Embryonic facial prominence (tissue), 1 donor: ENCODE measurements around the gene MAMDC4.
"Not testable (repeated sequence)": the region's sequence is repeated elsewhere in the genome, so short reads cannot be mapped to it uniquely, and the experiment has no call there.

Source experiments
- DNase-seq: peaks from one replicate; pipeline ENCODE4 v3.0.0-alpha.2; 2016; ENCODE audit errors: extremely low spot score

The MAMDC4 gene

DNA sequence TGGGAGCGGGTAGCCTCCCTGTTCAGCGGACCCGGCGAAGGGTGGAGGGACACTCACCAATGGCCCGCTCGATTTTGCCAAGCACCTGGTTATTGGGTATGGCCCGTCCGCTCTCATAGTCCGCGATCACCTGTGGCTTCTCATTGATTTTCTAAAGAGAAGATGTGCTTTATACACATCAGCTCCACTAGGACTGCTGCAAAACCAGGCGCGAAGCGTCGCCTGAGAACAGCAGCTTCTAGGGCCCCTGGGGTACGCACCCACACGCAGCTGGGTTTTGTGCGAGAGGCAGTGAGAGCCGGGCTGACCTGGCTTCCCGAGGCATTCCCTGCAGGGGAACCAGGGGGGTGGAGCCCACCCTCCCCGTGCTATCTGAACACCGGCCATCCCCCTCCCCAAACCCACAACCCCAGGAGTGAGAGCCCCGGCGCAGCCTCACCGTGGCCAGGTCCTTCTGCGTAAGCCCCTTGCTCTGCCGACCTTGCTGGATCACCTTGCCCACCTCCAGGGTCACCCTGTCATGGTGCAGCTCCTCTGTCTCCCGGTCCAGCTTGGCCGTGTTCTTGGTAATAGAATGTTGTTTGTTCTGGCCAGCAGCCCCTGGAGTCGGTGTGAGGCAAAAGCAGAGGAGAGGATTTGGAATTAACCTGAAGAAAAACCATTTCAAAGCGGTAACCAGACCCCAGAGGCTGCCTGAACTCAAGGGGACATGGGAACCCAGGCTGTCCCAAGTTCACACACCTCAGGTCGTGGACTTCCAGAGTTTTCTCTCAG is 10.9 kb downstream of the MAMDC4 start:
- no peak for DNase-seq

DNA sequence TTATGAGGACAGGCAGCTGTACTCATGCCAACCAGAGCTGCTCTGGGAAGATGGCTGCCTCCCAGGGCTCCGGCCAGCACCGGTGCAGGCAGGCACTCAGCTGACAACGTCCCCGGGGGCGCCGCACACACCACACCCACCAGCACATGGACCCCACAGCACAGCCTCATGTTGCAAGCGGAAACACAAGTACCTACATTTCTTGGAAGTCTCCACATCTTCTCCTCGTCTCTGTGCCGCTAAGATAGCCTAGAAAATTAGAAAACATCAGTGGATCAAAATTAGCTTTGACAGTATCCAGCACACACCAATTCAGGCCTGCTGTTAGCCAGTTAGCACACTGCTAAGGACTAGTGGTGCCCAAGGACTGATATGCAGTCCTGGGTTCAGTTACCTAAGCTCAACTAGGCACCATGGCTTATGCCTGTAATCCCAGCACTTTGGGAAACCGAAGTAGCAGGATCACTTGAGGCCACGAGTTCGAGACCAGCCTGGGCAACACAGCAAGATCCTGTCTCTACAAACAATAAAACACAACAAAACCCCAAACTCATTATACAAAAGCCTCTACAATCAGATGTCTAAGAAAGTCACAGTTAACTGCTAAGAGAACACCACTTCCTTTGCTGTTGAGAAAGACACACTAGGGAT is 11.6 kb downstream of the MAMDC4 start:
- DNase-seq = no peak

DNA sequence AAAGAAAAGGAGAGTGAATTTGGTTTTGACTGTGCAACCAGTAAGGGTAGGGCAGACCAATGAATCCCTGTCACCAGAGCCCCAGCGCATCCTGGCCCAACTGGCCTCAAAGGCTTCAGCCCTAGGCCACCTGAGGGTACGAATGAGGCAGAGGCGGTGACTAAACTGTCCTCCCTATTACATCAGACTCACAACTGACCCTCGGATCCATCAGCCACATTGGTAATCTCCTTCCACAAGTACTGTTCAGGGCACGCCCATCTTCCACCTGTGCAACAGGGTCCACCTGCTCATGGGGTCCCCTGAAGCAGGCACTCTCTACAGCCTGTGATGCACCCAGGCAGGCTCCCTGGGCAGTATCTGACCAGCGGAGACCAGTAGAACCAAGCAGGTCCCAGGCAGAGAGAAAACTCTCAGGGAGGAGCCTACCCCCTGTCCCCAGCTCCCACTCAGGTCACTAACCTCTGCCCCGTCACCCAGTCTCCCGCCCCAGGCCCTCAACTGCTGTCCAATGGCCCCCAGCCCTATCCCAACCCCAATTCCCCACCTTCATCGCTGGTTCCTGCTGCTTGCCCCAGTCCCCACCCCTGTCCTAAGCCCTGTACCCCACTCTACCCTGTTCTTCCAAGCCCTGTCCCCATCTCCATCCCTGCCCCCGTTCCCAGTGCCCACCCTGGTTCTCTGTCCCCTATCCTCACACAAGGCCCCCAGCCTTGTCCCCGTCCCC is 13.1 kb downstream of the MAMDC4 start:
- DNase-seq = no peak

DNA sequence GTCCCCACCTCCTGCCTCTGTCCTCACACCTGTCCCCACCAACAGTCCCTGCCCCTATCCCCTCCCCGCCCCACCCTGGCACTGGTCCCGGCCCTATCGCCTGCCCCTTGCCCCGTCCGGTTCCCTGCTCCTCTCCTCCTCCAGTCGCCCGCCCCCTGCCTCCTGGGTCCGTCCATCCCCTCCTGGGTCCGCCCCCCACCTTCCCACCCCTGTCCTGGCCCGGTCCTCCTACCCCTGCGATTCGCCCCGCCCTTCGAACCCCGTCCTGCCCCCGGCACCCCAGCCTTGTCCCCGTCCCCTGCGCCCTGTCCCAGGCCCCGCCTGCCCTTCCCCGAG is 13.6 kb downstream of the MAMDC4 start:
- no peak for DNase-seq

DNA sequence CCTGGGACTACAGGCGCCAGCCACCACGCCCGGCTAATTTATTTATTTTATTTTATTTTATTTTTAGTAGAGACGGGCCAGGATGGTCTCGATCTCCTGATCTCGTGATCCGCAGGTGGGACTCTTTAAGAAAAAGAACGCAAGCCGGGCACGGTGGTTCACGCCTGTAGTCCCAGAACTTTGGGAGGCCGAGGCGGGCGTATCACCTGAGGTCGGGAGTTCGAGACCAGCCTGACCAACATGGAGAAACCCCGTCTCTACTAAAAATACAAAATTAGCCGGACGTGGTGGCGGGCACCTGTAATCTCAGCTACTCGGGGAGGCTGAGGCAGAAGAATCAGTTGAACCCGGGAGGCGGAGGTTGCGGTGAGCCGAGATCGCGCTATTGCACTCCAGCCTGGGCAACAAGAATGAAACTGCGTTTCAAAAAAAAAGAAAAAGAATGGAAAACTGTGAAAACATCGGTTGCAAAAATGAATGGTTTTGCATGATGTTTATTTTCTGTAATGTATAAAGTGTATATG is 14.8 kb downstream of the MAMDC4 start:
- DNase-seq = not testable (repeated sequence)

DNA sequence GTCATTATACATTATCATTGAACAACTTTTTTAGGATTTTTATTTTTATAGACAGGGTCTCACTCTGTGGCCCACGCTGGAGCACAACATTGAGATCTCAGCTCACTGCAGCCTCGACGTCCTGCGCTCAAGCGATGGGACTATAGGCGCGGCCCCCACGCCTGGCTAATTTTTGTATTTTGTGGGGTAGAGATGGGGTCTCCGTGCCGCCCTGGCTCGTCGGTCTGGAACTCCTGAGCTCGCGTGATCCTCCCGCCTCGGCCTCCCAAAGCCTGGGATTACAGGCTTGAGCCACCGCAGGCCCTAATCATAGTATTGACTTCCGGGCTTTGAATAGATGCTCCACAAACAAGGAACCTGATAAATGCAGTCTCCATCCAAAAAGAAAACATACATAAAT is 15.3 kb downstream of the MAMDC4 start:
- no peak for DNase-seq

DNA sequence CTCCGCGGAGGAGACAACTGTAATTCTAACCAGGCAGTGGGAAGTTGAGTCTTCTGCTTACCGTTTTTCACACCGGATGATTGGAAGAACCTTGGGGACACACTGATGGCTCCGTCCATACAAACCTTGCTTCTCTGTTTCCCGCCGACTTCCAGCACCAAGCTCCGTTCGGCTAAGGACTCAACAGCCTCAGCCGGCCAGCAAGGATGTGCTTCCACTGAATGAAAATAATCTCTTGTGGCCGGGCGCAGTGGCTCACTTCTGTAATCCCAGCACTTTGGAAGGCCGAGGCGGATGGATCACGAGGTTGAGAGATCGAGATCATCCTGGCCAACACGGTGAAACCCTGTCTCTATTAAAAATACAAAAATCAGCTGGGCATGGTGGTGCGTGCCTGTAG is 15.8 kb downstream of the MAMDC4 start:
- DNase-seq = no peak

DNA sequence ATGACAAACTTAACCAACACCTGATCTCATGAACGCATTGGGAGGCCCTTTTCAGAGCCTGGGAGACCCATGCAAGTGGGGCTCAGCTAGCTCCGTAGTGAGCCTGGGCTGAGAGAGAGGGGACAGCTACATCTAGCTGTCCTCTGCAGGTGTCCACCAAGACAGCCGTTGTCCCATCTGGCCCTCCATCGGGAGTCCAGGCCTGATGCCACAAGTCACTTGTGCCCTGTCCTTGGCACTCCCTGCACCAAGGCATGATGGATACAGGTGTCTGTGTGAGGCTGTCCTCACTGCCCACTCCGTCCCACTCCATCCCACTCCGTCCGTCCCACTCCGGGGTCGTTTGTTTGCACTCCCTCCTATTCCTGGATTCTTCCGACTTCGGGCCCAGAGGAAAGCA is 16.5 kb downstream of the MAMDC4 start:
- no peak for DNase-seq

DNA sequence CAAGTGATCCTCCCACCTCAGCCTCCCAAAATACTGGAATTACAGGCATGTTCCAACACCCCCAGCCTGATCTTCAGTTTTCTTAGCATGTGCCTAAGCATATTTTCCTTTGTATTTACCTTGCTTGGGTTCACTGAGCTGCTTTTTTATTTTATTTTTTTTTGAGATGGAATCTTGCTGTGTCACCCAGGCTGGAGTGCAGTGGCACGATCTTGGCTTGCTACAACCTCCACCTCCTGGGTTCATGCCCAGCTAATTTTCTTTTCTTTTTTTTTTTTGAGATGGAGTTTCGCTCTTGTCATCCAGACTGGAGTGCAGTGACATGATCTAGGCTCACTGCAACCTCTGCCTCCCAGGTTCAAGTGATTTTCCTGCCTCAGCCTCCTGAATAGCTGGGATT is 17.5 kb downstream of the MAMDC4 start:
- DNase-seq = not testable (repeated sequence)

DNA sequence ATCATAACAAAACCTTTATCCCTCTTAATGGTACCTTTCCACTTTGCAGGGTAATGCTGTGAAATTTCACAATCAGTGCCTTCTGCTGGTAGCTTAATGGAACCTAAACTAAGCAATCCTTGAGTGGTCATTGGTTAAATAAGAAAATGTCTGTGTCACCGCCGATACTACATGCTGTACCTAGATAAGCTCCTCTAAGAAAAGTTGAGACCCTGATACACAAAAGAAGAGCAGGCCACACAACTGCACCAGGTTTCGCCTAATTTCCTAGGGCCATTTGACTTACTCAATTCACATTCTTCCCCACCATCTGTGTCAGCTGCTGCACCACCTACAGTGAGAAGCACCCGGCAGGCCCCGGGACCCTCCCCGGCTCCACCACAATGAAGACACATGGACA is 23.0 kb downstream of the MAMDC4 start:
- no peak for DNase-seq

DNA sequence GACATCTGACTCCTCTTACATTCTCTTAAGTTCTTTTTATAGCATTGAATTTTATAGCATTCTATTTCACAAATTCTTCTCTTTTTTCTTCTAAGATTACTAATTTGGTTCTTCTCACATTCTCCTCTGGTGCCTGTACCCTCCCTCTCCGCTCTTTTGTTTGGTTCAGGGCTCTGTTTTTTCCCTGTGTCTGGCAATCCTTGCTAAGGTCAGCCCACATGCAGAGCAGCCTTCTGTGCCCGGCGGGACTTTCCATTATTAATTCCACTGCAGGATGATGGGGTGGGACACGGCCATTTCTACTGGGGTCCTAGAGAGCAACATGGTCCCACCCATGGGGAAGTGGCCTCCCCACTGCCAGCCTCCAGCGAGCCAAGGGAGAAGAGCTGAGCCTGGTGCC is 24.3 kb downstream of the MAMDC4 start:
- DNase-seq = no peak

DNA sequence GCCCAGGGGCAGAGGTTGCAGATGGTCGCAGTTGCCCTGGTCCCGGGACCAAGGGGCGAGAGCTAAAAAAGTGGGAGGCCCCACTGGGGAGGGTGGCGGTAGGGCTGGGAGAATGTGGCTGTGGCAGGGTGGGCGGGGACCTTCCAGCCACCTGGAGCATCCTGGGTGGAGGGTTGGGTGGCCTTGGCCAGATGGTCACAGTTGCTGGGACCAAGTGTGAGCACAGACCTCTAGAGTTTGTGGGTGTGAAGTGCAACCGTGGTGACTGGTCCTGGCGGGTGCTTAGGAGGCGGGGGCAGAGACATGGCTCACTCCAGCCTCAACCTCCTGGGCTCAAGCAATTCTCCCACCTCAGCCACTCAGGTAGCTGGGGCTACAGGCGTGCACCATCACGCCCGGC is 28.5 kb downstream of the MAMDC4 start:
- DNase-seq = no peak

DNA sequence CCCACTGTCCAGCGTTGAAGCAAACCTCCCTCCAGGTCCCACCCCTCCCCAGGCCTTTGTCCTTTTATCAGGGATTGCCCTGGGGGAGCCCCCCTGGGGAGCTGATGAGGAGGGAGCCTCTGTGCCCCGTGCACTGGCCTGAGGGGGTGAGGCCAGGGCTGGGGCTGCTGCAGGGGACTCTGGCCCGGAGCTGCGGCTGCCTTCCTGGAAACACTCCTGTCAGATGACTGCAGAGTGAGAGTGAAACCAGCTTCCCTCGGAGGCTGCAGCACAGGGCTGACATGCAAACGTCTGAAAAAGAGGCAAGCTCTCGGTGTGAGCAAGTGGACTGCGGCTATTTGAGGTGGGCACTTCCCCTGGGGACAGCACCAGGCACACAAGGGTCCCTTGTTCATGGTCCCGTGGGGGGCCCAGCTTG is 29.6 kb downstream of the MAMDC4 start:
- no peak for DNase-seq

DNA sequence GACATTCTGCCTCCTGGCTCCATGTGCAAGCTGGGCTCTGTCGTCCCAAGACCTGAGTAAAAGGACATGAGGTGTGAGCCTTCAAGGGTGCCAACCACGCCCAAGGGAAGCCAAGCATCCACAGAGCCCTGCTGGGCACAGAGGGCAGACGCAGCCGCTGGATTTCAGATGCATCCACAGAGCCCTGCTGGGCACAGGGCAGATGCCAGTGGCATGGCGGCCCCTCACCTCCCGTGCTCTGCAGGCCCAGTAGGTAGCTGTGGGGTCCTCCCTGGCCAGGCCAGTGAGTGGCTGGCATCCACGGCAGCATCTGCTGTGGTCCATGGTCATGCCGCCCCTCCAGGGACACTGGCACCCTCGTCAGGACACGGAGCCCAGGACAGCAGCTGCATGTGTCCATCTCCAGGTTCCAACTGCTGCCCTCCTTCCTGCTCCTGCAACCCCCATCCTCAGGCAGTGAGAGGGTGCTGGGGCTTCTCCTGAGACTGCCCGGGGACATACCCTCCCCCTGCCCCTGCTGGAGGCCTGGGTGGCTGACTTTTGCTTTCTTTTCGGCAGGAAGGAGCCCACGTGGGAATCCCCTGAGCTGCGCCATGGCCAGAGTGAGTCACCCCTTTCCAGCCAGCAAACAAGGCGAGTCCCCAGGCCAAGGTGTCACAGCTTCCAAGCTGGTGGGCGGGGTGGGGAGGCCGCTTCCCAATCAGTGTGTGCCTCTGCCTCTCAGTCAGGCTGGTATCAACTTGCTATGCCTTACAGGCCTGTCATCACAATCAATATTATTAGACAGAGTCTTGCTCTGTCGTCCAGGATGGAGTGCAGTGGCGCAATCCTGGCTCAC is 30.2 kb downstream of the MAMDC4 start:
- no peak for DNase-seq

DNA sequence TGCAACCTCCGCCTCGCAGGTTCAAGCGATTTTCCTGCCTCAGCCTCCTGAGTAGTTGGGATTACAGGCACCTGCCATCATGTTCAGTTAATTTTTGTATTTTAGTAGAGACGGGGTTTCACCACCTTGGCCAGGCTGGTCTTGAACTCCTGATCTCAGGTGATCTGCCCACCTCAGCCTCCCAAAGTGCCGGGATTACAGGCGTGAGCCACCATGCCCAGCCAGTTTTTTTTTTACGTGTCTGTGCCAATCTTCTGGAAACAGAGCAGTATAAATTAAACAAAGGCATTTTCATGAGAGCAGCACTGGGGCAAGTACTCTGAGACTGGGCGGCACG is 30.8 kb downstream of the MAMDC4 start:
- not testable (repeated sequence) for DNase-seq

DNA sequence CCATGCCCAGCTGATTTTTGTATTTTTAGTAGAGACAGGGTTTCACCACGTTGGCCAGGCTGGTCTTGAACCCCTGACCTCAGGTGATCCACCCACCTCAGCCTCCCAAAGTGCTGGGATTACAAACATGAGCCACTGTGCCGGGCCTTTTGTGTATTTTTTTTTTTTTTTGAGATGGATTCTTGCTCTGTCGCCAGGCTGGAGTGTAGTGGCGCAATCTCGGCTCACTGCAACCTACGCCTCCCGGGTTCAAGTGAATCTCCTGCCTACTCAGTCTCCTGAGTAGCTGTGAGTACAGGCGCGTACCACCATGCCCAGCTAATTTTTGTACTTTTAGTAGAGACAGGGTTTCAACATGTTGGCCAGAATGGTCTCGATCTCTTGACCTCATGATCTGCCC is 31.5 kb downstream of the MAMDC4 start:
- not testable (repeated sequence) for DNase-seq

DNA sequence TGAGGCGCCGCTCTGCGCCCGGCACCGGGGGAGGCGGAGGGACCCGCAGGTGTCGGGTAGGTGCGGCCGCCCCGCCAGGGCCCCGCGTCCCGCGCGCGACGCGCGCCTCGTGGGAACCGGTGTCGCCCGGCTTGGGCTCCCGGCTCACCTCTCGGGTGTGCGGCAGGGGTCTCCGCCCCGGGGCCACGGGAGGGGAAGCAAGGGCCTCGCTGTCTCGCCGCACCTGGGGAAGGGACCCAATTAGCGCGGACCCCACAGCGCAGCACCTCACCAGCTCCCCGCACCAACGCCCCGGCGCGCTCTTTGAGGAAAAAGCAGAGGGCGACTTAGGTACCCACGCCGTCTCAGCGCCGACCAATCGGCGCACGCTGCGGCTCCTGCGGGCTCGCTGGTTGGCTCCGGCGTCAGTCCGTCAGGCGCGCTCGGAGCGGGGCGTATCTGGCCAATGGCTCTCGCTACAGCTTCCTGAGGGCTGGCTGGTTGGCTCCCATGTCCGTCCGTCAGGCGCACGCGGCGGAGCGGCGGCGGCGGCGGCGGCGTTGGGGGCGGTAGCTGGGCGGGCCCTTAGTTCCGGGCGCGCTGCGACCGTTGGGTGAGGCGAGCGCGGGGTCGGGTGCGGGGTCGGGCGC is 33.9 kb downstream of the MAMDC4 start, which contains the start of gene TRAF2:
Gene TRAF2 (plus strand): TSS at position 567 of the 629 bp plus-strand sequence. CDS start 12,225 bp downstream, outside the sequence.
- peak; percentile 91 for DNase-seq

DNA sequence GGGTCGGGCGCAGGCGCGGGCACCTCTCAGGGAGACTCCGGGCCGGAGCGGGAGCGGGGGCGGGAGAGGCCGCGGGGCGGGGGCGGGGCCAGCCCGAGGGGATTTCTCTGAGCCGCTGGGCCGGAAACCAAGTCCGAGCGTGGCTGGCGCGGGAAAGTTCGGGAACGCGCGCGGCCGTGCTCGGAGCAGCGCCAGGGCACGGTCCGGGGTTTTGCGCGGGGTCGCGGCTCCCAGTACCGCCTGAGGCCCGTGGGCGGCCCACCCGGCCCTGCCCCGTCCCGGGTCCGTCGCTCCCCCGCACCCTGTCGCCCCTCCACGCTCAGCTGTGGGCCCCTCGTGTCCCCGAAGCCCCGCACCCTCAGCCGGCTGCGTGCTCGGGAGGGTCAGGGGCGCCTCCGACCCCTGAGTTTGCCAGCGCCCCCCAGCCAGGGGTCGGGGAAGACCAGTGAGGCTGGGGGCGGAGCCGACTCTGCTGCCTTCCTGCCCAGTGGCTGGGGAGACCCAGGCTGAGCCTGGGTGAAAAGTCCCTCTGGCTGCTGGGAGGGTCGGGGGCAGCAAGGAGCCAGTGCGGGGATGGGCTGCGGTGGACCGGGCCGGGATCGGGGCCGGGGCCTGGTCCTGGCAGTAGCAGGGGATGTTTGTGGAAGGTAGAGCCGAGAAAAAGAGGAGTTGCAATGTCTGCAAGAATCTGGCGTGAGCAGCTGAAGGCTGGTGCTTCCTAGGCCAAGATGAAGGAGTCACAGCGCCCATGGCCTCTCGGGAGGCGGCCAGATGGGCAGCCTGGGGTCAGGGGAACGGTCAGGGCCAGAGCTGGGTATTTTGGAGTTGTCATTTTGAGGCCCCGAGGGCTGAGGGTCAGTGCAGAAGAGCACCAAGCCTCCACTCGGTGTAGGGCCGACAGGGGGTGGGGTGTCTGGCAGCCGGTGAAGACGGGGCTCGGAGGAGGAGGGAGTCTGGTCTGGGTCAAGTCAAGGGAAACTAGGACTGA is 34.8 kb downstream of the MAMDC4 start:
- DNase-seq = no peak

DNA sequence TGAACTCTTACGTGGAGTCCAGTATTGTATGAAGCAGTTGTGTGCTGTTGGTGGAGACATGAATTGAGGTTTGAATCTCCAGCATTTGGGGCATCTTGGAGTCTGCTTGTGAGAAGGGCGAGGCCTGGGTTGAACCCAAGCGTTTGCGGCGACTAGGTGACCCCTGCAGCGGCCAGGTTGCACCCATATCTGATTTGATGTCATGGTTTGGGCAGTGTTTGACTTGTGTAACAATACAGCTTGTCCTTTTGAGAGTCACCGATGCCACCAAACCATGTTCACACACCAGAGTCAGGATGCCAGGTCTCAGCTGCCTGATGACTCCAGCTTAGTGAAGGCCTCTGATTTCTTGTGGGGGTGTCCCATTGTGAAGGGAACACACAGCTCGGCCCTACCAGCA is 36.3 kb downstream of the MAMDC4 start:
- DNase-seq = no peak

DNA sequence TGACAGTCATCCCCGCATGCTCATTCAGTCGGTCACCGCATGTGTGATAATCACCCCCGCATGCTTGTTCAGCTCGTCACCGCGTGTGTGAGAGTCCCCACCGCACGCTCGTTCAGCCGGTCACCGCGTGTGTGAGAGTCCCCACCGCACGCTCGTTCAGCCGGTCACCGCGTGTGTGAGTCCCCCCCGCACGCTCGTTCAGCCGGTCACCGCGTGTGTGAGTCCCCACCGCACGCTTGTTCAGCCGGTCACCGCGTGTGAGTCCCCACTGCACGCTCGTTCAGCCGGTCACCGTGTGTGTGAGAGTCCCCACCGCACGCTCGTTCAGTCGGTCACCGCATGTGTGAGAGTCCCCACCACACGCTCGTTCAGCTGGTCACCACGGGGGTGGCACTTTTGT is 37.7 kb downstream of the MAMDC4 start:
- DNase-seq = no peak
